OCI-M2 (cell line): ENCODE data around the gene SRGAP1.

Experiments used
- DNase-seq: peaks from one replicate; lab custom pipeline; 2025; ENCODE audit not compliant: unreplicated experiment; lab: John Stamatoyannopoulos, UW

The SRGAP1 gene

DNA sequence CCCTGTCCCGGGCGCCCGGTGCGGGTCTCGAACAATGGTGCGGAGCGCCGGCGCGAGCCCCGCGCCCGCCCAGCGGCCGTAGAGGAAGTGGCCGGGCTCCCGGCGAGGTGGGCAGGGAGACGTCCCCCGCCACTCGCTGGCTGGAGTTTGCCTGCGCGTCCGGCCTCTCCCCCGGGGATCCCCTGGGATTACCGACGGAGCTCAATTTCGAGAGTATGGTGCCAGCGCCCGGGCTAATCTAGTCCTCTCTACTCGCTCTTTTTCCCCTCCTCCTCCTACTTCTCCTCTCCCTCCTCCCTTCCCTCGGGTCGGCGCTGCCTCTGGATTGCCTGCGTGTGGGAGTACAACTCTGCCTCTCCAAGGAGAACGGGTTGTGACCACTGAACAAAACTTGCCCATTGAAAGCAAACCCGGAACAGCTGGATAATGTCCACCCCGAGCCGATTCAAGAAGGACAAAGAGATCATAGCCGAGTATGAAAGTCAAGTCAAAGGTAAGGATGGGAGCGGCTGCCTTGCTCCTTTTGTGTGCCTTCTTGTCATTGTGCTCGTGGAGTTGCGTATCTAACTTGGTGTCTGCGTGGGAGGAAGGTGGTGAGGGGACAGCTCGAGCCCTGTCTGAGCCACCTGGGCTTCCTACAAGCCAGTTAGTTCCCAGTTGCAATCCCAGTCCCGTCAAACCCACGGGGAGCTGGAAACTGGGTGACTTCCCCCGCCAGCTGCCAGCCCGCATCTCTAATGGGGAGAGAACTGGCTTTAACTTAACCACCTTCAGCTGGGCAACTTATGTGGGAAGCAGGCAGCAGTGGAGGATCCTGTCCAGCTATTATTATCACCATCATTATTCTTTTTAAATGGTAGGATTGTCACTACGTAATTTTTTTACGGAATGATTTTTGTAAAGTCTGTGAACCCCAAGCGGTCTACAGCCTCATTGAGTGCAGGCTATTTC lies at the start of gene SRGAP1:
Gene SRGAP1, plus strand, starts transcription at position 310 of the 951 bp plus-strand sequence. Its CDS starts 117 bp downstream, at position 427.
- DNase-seq: peak; percentile 12

DNA sequence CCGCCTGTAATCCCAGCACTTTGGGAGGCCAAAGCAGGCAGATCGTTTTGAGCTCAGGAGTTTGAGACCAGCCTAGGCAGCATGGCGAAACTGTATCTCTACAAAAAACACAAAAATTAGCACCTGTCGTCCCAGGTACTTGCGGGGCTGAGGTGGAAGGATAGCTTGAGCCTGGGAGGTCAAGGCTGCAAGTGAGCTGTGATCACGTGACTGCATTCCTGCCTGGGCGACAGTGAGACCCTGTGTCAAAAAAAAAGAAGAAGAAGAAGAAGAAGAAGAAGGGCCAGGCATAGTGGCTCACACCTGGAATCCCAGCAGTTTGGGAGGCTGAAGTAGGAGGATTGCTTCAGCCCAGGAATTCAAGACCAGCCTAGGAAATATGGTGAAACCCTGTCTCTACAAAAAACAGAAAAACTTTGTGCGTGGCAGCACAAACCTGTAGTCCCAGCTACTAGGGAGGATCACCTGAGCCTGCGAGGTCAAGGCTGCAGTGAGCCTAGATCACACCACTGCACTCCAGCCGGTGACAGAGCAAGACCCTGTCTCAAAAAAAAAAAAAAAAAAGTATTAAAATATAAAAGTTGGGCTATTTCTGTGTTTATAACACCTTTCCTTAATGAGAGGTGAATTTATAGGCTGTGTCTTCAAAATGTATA lies 49.3 kb upstream of the SRGAP1 start:
- DNase-seq: no peak

DNA sequence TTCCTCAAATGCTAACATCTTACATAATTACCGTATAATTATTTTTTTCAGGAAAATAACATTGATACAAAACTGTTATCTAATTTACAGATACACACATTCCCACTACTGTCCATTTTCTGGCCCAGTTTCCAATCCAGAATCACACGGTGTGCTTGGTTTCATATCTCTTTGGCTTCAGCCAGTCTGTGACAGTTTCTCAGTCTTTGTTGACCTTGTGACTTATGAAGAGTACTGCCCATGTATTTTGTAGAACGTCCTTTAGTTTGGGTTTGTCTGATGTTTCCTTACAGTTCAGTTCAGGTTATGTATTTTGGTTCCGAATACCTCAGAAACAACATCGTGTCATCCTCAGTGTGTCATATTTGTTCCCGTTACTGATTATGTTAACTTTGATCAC lies 48.6 kb upstream of the SRGAP1 start:
- no peak for DNase-seq

DNA sequence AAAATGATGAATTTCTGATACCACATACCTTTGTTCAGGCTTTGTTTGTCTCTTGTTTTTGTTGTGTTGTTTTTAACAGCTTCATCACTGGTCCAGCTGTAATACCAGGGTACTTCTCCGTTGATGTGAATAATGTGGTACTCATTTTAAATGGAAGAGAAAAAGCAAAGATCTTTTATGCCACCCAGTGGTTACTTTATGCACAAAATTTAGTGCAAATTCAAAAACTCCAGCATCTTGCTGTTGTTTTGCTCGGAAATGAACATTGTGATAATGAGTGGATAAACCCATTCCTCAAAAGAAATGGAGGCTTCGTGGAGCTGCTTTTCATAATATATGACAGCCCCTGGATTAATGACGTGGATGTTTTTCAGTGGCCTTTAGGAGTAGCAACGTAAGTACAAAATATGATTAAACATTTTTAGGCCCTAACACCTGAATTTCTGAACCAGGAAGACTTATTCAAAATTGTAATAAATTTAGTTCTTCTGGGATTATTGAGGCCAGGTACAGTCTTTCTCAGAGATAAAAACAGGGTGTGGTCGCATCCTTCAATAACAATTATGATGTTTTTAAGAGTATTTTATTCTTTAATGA lies 42.4 kb upstream of the SRGAP1 start:
- DNase-seq: no peak

DNA sequence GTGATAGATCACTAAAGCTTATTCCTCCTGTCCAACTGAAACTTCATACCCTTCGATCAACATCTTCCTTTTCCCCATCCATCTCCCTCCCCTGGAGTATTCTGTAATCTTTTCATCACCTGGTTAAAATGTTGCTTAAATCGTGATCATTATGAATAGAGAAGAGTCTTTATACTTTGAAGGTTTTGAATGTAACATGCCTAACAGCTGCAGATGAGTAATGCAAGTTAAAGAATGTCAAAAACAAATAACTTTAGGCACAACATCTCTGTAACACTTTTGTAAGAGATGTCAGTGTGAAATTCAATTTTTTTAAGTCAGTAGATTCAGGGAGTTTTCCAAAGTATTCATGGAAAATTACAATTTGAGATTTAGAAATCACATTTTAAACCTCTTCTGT lies 39.8 kb upstream of the SRGAP1 start:
- DNase-seq: no peak

DNA sequence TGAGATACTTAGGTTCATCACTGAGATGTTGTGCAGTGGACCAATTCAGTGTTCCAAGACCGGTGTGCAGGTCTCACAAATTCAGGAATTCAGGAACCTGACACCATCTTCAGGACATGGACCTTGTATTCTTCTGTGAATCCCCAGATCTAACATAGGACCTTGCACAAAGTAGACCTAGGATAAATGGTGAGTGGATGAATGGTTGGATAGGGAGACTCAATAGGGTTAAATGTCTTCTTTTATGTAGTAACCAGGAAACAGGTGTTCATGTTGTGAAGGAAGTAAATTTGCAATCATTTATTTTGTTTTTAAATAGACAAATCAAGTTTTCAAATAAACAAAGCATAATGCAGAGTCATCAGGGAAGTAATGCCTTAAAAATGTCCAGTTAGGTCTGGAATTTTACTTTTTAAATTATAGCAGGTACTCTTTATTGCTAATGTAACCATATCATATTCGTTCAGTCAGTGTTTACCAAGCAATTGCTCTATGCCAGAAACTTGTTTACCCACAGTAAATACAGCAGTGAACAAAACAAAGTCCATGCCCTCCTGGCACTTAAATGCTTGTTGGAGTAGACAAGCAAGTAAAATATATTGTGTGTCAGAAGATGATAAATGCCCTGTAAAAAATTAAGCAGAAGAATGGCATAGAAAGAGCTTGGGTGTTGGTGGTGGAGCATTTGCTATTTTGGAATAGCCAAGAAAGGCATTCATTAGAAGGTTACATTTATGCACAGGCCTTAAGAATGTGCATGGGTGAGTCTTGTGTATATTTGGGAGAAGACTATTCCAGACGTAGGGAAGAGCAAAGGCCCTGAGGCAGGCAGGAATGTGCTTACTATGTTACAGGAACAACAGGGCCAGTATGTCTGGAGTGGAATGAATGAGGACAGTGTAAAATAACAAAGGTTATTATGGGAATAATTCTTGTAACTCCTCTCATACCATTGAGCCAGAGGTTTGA lies 38.5 kb upstream of the SRGAP1 start:
- DNase-seq: no peak

DNA sequence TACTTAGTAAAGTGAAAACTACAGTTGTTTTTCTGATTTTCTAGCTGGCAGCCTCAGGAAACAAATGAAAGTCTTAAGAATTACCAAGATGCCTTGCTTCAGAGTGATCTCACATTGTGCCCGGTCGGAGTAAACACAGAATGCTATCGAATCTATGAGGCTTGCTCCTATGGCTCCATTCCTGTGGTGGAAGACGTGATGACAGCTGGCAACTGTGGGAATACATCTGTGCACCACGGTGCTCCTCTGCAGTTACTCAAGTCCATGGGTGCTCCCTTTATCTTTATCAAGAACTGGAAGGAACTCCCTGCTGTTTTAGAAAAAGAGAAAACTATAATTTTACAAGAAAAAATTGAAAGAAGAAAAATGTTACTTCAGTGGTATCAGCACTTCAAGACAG lies 35.9 kb upstream of the SRGAP1 start:
- no peak for DNase-seq

DNA sequence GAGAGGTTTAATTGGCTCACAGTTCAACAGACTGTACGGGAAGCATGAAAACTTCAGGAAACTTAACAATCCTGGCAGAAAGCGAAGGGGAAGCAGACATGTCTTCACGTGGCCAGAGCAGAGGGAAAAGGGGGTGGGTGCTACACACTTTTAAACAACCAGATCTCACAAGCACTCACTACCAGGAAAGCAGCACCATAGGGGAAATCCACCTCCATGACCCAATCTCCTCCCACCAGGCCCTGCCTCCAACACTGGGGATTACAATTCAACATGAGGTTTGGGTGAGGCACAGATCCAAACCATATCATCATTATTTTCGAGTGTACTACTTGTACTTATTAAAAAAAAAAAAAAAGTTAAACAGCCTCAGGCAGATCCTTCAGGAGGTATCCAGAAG lies 34.9 kb upstream of the SRGAP1 start:
- DNase-seq: no peak

DNA sequence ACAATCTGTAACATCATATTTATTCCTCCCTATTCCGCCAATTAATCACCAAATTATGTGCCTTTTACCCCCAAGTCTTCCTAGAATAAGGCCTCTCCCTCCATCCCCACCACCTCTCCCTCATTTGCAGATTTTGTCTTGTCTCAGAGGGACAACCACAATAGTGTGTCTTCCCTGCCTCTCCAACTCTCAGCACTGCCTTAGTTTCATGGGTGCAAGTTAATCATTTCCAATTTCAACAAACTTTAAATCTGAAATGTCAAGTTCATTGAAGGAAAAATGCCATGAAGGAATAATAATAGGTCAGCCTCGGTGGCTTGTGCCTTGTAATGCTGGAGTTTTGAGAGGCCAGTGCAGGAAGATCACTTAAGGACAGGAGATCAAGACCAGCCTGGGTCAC lies 33.2 kb upstream of the SRGAP1 start:
- no peak for DNase-seq

DNA sequence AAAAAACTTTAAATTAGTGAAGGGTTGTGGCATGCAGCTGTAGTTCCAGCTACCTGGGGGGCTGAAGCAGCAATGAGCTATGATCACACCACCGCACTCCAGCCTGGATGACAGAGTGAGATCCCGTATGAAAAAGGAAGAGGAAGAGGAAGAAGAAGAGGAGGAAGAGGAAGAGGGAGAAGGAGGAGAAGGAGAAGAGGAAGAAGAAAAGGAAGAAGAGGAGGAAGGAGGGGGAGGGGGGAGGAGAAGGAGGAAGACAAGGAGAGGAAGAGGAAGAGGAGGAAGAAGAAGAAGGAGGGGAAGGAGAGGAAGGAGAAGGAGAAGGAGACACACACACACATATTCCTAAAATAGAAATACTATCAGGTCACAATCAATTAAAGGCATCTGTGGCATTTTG lies 32.7 kb upstream of the SRGAP1 start:
- DNase-seq: no peak

DNA sequence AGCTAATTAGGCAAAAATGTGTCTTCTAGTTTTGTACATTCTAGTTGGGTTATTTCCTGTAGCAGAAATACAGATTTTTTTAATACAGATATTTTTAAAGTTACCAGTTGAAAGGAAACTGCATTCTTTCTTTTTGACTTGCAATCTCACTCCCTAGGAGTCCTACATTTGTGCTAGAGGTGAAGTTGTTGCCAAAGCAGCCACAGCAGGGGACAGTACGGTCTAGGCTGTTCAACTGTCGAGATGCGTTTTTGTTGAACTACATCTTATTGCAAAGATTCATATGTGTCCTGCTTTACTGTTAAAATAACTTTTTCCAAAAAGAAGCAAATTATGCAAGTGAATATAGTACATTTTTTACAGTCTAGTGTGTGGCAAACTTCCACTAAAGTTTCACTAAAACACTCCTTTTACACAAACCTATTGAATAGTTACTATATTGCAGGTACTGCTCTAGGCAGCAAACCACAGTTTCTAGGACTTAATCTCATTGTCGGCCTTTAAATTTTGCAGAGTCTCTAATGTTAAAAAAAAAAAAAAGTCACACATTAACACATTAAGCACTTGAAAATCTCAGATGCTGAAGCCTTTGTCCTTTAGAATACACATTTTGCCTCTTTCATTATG lies 30.2 kb upstream of the SRGAP1 start:
- no peak for DNase-seq

DNA sequence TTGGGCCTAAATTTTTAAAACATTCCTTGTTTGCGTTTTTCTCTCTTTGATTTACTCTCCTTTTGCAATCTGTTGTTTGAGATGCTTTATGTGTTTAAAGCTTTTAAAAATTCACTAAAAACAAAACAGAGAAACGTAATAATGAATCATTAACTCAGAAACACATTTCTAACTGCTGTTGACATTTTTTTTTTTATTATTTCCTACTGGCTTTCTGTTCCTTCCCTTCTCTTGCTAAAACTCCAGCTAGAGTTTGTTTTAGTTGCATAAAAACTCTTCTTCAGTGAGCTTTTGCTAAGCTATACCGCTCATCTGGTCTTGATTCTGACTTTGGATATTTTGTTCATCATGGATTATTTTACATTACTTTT lies 29.0 kb upstream of the SRGAP1 start:
- no peak for DNase-seq

DNA sequence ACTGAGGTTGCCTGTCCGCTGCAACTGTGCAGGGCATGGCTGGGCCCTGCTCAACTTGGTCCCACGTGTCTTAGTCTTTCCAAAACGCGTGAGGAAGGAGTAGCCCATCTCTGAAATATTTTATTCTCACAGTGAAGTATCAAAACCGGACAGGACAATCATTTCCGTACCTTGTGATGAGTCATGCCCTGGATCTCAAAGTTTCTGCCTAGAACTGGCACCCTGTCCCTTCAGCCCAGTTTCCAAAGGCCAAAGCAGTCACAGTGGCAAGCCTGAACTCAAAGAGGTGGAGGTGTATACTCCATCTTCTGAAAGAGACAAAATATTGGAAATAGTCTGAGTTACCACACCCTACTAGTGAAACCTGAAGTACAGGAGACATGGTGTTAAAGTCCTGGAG lies 28.5 kb upstream of the SRGAP1 start:
- DNase-seq: no peak

DNA sequence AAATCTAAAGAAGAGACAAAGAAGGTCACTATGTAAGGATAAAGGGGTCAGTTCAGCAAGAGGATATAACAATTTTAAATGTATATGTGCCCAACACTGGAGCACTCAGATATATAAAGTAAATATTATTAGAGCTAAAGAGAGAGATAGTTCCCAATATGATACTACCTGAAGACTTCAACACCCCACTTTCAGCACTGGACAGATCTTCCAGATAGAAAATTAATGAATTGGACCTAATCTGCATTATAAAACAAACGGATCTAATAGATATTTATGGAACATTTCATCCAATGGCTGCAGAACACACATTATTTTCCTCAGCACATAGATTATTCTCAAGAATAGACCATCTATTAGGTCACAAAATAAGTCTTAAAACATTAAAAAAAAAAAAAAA lies 24.1 kb upstream of the SRGAP1 start:
- no peak for DNase-seq

DNA sequence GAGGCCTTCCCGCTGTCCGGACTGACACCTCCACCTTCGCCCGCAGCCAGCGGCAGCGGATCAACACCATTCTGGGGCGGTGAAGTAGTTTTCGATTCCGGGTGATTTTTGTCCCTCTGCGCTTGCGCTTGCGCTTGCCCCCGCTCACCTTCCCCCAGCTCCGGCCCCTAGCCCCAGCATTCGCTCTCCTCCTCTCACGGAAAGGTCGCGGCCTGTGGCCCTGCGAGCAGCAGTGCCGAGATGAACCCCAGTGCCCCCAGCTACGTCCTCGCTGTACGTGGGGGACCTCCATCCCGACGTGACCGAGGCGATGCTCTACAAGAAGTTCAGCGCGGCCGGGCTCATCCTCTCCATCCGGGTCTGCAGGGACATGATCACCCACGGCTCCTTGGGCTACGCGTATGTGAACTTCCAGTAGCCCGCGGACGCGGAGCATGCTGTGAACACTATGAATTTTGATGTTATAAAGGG lies 22.7 kb upstream of the SRGAP1 start:
- no peak for DNase-seq

DNA sequence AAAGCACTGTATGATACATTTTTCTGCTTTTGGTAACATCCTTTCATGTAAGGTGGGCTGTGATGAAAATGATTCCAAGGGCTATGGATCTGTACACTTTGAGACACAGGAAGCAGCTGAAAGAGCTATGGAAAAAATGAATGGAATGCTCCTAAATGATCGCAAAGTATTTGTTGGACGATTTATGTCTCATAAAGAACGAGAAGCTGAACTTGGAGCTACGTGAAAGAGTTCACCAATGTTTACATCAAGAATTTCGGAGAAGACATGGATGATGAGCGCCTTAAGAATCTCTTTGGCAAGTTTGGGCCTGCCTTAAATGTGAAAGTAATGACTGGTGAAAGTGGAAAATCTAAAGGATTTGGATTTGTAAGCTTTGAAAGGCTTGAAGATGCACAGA lies 22.1 kb upstream of the SRGAP1 start:
- DNase-seq: no peak

DNA sequence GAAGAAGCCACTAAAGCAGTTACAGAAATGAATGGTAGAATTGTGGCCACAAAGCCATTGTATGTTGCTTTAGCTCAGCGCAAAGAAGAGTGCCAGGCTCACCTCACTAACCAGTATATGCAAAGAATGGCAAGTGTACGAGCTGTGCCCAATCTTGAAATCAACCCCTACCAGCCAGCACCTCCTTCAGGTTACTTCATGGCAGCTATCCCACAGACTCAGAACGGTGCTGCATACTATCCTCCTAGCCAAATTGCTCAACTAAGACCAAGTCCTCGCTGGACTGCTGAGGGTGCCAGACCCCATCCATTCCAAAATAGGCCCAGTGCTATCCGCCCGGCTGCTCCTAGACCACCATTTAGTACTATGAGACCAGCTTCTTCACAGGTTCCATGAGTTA lies 21.5 kb upstream of the SRGAP1 start:
- no peak for DNase-seq

DNA sequence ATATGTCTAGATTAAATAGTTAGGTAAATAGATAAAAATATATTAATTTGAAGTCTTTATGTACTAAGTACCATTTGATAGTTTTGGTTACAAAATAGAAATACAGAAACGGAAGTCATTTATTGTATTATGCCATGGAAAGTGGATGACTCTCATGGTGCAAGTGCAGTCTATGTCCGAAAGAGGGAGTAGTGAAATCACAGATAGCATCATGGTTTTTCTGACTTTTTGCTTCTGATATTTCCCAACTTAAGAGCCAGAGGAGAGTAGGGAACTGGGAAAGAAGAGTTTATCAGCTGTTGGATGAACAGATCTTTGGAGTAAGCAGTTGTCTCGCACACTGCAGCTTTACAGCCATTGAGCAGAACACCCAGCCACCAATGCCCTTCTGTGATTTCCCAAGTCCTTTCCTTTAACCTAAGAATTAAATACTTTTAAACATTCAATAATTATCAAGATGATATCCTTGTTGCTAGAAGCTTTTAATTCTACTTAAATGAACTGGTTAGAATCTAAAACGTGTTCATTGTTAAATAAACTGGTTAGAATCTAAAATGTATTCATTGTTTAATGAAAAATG lies 18.4 kb upstream of the SRGAP1 start:
- DNase-seq: no peak

DNA sequence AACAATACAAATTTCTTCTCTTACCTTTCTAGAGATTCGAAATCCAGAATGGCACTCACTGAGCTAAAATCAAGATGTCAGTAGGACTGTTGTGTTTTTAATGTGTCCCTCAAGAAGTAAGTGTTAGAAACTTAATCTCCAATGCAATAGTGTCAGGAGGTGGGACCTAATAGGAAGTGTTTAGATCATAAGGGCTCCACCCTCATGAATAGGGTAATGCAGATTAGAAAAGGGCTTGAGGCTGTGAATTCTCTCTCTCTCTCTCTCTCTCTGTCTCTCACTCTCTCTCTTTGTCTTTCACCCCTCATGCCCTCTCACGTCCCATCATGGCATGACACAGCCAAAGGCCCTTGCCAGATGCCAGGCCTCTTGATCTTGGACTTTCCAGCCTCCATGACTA lies 15.6 kb upstream of the SRGAP1 start:
- no peak for DNase-seq

DNA sequence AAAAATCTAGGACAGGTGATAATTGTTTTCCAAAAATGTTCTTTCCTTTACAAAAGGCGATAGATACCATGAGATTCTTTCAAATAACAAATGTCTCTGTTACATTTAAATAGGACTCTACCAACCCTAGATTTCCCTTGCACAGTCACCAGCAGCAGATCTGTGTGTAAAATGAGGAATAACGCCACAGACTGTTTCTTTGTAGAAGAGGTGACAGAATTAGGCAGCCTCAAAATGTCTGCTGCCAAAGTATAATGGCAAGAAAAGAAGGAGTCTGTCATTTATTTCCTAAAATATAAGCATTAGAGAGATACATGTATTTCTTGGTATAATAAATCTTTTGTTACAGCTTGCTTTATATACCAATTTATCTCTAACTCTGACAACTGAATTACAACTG lies 8.5 kb upstream of the SRGAP1 start:
- DNase-seq: no peak
